CD4-positive, alpha-beta T cell (primary cell): Measurements from ENCODE around the gene APLP1. TPM values are rescaled to one million over a fixed set of nuclear protein-coding genes. Genes with fewer than 3 reads are reported as not detected.

Experiments
- ATAC-seq: fragments of 200-7000 bp; cut with Tn5 transposase; one replicate; pipeline ENCODE4 v1.10.0; 2022; ENCODE audit warnings: mild to moderate bottlenecking; ENCODE audit not compliant: poor library complexity
- CTCF ChIA-PET: fragments of 350-600 bp; sonication (Branson Sonifier 250); formaldehyde crosslinking; loops from one replicate; lab custom pipeline; 2021; ENCODE audit warnings: antibody characterized with exemption, inconsistent platforms; lab: Charles Lee
- POLR2A ChIA-PET: fragments of 350-600 bp; sonication (Branson Sonifier 250); formaldehyde crosslinking; loops from one replicate; lab custom pipeline; 2021; ENCODE audit warnings: antibody characterized with exemption, inconsistent platforms; lab: Charles Lee
- DNase-seq, 14 experiments: peaks; one replicate each; pipeline ENCODE4 v3.0.0-alpha.2; 2013 to 2020; ENCODE audit warnings: mixed read lengths in 2 of 14
- H3K27ac ChIP-seq, 2 donors: one replicate each; pipeline versions ENCODE4 v1.5.1 to v1.7.0; 2013; ENCODE audit warnings: low read length in 2 of 2, low read depth in 1 of 2, mild to moderate bottlenecking in 1 of 2
- H3K27me3 ChIP-seq, 2 experiments: 1 replicate in 1 of 2; 2 replicates in 1 of 2; pipeline versions ENCODE4 v1.6.1 to v1.7.0; 2013; ENCODE audit warnings: low read length in 2 of 2, control low read depth in 1 of 2, mild to moderate bottlenecking in 1 of 2, moderate library complexity in 1 of 2; ENCODE audit not compliant: insufficient read depth in 2 of 2, control insufficient read depth in 1 of 2
- H3K36me3 ChIP-seq: one replicate; pipeline ENCODE4 v1.6.1; 2013; ENCODE audit warnings: low read length, control low read depth; ENCODE audit not compliant: insufficient read depth
- H3K4me1 ChIP-seq: one replicate; pipeline ENCODE4 v1.6.1; 2013; ENCODE audit warnings: low read length, control low read depth; ENCODE audit not compliant: insufficient read depth
- H3K4me3 ChIP-seq: one replicate; pipeline ENCODE4 v1.5.1; 2013; ENCODE audit warnings: mild to moderate bottlenecking, low read length, moderate library complexity
- H3K9me3 ChIP-seq, 2 experiments: 1 replicate in 1 of 2; 2 replicates in 1 of 2; pipeline versions ENCODE4 v1.6.1 to v1.7.0; 2013; ENCODE audit warnings: low read length in 2 of 2, mild to moderate bottlenecking in 2 of 2, control low read depth in 1 of 2, moderate library complexity in 1 of 2; ENCODE audit not compliant: control insufficient read depth in 1 of 2, insufficient read depth in 1 of 2
- H3K27ac Mint-ChIP-seq: one replicate; pipeline ENCODE4 v1.8.0; 2020; ENCODE audit warnings: mixed read lengths
- H3K27me3 Mint-ChIP-seq: one replicate; pipeline ENCODE4 v1.8.0; 2021; ENCODE audit warnings: mixed read lengths
- H3K36me3 Mint-ChIP-seq: one replicate; pipeline ENCODE4 v1.8.0; 2021; ENCODE audit warnings: low read depth, mixed read lengths
- H3K4me1 Mint-ChIP-seq: one replicate; pipeline ENCODE4 v1.8.0; 2021; ENCODE audit warnings: low read depth, mixed read lengths
- H3K4me3 Mint-ChIP-seq: one replicate; pipeline ENCODE4 v1.8.0; 2020; ENCODE audit warnings: mild to moderate bottlenecking, mixed read lengths
- H3K9me3 Mint-ChIP-seq: one replicate; pipeline ENCODE4 v1.8.0; 2020; ENCODE audit warnings: mixed read lengths
- intact Hi-C, 2 experiments: fragments of 100-400 bp; cut with DNase I in 1 of 2; cut with micrococcal nuclease in 1 of 2; formaldehyde crosslinking; loops; one replicate each; pipeline versions ENCODE4 v1.15.1 to v1.9.0; 2023 to 2025; cut with DNase I, micrococcal nuclease
- total RNA-seq, 174 experiments: library from RNA in 2 of 174; stranded (reverse) in 2 of 174; gene quantifications; one replicate each; pipeline ENCODE4 v1.2.3 and lab custom pipeline; 2021 to 2026
- TF ChIP-seq, protein P1 (sequence below): fragments of 200-600 bp; IDR thresholded peaks from one replicate; pipeline ENCODE4 v1.8.0; 2022; ENCODE audit warnings: antibody characterized with exemption, mild to moderate bottlenecking

Gene APLP1
- total RNA-seq, 2 experiments from 2014 or later = not detected

DNA sequence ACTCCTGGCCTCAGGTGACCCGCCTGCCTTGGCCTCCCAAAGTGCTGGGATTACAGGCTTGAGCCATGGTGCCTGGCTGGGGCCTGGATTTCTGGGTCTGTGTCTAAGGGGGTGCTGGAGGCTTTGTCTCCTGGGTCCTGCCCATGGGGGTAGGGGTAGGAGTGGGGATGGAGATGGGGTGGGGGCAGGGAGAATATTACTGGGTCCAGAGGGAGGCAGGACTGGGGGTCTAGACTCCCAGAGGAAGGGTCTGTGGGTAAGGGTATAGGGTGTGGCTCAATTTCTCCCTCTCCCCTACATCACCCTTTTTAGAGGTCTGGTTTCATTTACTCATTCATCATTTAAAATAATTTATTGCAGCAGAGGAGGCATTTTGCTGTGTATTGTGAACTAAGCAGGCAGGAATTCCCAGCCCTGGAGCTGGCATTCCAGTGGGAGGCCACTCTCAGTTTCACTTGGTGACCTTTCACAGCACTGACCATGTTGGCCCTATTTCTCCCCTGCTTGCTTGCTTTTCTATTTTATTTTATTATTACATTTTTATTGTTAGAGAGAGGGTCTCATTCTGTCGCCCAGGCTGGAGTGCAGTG lies 32.8 kb downstream of the APLP1 start:
- H3K27me3 ChIP-seq = no peaks in the 10 kb centered on the region
- peak overlapping the region; percentile 92 for H3K27ac Mint-ChIP-seq
- peaks cover 60% of the 10 kb centered on the region for H3K4me1 Mint-ChIP-seq
- CTCF ChIA-PET = interaction anchor here (0.6 to 1.4 kb wide), 2 partner anchors 30 to 31 kb away, joined by 3 read pairs; no protein-coding TSS in a partner anchor
- H3K36me3 ChIP-seq = peaks cover 18% of the 10 kb centered on the region
- H3K27ac ChIP-seq = peak overlapping the region; percentile 100
- peaks cover 37% of the 10 kb centered on the region for H3K36me3 Mint-ChIP-seq
- TF ChIP-seq, protein P1, sequence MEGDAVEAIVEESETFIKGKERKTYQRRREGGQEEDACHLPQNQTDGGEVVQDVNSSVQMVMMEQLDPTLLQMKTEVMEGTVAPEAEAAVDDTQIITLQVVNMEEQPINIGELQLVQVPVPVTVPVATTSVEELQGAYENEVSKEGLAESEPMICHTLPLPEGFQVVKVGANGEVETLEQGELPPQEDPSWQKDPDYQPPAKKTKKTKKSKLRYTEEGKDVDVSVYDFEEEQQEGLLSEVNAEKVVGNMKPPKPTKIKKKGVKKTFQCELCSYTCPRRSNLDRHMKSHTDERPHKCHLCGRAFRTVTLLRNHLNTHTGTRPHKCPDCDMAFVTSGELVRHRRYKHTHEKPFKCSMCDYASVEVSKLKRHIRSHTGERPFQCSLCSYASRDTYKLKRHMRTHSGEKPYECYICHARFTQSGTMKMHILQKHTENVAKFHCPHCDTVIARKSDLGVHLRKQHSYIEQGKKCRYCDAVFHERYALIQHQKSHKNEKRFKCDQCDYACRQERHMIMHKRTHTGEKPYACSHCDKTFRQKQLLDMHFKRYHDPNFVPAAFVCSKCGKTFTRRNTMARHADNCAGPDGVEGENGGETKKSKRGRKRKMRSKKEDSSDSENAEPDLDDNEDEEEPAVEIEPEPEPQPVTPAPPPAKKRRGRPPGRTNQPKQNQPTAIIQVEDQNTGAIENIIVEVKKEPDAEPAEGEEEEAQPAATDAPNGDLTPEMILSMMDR = no peak
- H3K9me3 ChIP-seq = no peaks in the 10 kb centered on the region
- H3K4me1 ChIP-seq = peaks cover 74% of the 10 kb centered on the region
- POLR2A ChIA-PET = interaction anchor here (0.8 to 2.6 kb wide), 5 partner anchors 25 to 253 kb away, joined by 3 to 24 read pairs (median 4); partner anchors contain the start of gene COX6B1
- no peaks in the 10 kb centered on the region for H3K27me3 Mint-ChIP-seq
- peak overlapping the region; percentile 100 for H3K4me3 Mint-ChIP-seq
- intact Hi-C loops = no loop called here
- H3K9me3 Mint-ChIP-seq = no peaks in the 10 kb centered on the region
- DNase-seq (no peak), ATAC-seq (no peak)
- peak overlapping the region; percentile 99 for H3K4me3 ChIP-seq

DNA sequence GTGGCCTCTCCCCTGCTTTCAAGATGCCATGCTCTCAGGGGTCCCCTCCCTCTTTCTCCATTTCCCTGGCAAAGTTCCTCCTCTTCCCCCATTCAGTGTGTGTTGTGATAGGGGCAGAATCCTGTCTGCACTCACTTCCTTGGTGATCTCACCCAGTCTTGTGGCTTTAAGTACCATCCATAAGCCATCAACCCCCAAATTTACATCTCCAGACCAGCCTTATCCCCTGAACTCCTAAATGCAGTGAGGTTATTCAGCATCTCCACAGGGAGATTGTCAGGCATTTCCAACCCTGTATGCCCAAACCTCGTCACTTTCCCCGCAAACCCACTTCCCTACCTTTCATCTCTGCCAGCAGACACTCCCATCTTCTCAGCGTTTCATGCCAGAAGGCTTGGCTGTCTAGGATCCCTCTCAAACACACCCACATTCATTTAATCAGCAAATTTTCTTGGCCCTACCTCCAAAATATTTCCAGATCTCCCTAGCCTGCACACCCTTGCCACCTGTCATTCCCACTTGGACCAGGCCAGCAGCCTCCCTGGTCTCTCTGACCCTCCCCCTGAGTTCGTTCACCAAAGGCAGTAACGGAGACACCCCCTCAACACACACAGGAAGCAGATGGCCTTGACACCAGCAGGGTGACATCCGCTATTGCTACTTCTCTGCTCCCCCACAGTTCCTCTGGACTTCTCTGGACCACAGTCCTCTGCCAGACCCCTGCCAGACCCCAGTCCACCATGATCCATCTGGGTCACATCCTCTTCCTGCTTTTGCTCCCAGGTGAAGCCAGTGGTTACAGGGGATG lies 33.7 kb downstream of the APLP1 start, which contains the start of gene HCST:
Gene HCST (plus strand): TSS at position 676 of the 808 bp plus-strand sequence. CDS start 65 bp downstream, at position 741.
- H3K9me3 ChIP-seq = no peaks in the 10 kb centered on the region
- peak within 1 kb of the TSS; percentile 100 for H3K27ac ChIP-seq
- peak within 1 kb of the TSS; percentile 99 for H3K4me3 ChIP-seq
- H3K4me1 ChIP-seq = peaks cover 69% of the 10 kb centered on the region
- peaks cover 9% of the 10 kb centered on the region for H3K36me3 ChIP-seq
- peak in 10 of 14 experiments; percentile 12 to 87 (median 50) for DNase-seq
- CTCF ChIA-PET = no interaction called here
- TF ChIP-seq, protein P1 = no peak
- ATAC-seq = peak; percentile 28
- Mint-ChIP-seq H3K4me3 (peak within 1 kb of the TSS; percentile 100), H3K27me3 (no peaks in the 10 kb centered on the region), H3K36me3 (peaks cover 29% of the 10 kb centered on the region), H3K9me3 (no peaks in the 10 kb centered on the region), H3K27ac (peak within 1 kb of the TSS; percentile 92), H3K4me1 (peaks cover 60% of the 10 kb centered on the region)
- intact Hi-C loops = no loop called here
- no peaks in the 10 kb centered on the region for H3K27me3 ChIP-seq
- POLR2A ChIA-PET = interaction anchor here (1.6 to 2.7 kb wide), 3 partner anchors 20 to 30 kb away, joined by 6 to 24 read pairs (median 21); no protein-coding TSS in a partner anchor

DNA sequence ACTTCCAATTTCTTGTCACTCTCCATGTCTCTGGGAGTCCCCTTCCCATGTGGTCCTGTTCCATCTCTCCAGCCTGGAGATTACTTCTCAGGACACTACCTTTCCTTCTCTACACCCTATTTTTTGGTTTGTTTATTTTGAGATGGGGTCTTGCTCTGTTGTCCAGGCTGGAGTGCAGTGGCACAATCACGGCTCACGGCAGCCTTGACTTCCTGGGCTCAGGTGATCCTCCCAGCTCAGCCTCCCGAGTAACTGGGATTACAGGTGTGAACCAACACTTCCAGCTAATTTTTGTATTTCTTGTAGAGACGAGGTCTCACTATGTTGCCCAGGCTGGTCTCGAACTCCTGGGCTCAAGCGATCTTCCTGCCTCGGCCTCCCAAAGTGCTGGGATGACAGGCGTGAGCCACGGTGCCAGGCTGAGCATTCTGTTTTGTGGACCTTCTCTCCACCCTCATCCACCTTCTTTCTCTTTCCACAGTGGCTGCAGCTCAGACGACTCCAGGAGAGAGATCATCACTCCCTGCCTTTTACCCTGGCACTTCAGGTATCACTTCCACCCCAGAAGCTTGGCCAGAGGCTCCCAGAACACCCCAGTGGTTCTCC lies 34.6 kb downstream of the APLP1 start:
- no peaks in the 10 kb centered on the region for H3K9me3 Mint-ChIP-seq
- H3K36me3 ChIP-seq = peaks cover under 1% of the 10 kb centered on the region
- ATAC-seq (no peak), DNase-seq (peak in 1 of 14 experiments; percentile 27)
- ChIA-PET CTCF (interaction anchor here (1.7 kb wide), 1 partner anchor 28 kb away, joined by 5 read pairs; no protein-coding TSS in a partner anchor), POLR2A (interaction anchor here (0.6 to 2.7 kb wide), 11 partner anchors 21 to 691 kb away, joined by 3 to 21 read pairs (median 5); partner anchors contain the start of genes IGFLR1, LIN37, POLR2I and PSENEN)
- no peaks in the 10 kb centered on the region for H3K27me3 ChIP-seq
- no peaks in the 10 kb centered on the region for H3K9me3 ChIP-seq
- peaks cover 62% of the 10 kb centered on the region for H3K4me1 ChIP-seq
- H3K27ac Mint-ChIP-seq = peak overlapping the region; percentile 92
- H3K4me3 Mint-ChIP-seq = peak overlapping the region; percentile 100
- H3K4me3 ChIP-seq = peak overlapping the region; percentile 99
- H3K27me3 Mint-ChIP-seq = no peaks in the 10 kb centered on the region
- H3K36me3 Mint-ChIP-seq = peaks cover 24% of the 10 kb centered on the region
- intact Hi-C loops = loop anchor here in 1 of 2 experiments (1.0 kb wide), 2 partner anchors 21 to 28 kb away; no protein-coding TSS in a partner anchor
- peaks cover 53% of the 10 kb centered on the region for H3K4me1 Mint-ChIP-seq
- peak overlapping the region; percentile 100 for H3K27ac ChIP-seq
- TF ChIP-seq, protein P1 = no peak
